ENCODE results near the gene TRIP10.
"Not testable (repeated sequence)": the region's sequence is repeated elsewhere in the genome, so short reads cannot be mapped to it uniquely, and the experiment has no call there.

TRIP10 gene

GRCh38 chr19:6752256-6753177 lies 13.0 kb downstream of the TRIP10 start:
- Mint-ChIP-seq H3K27ac (peak overlapping the region; percentile 94), H3K9me3 (no peaks in the 10 kb centered on the region), H3K4me1 (peaks cover 19% of the 10 kb centered on the region), H3K4me3 (peak overlapping the region; percentile 92), H3K36me3 (peaks cover 17% of the 10 kb centered on the region), H3K27me3 (no peaks in the 10 kb centered on the region)
- ATAC-seq (ENCODE audit: low read depth) (no peak), DNase-seq (ENCODE audit: low spot score in 2 of 2) (no peak)

- H3K9me3 Mint-ChIP-seq, result no peaks in the 10 kb centered on the region
- peak overlapping the region; percentile 92 for H3K4me3 Mint-ChIP-seq
- H3K36me3 Mint-ChIP-seq, result peaks cover 14% of the 10 kb centered on the region
- ATAC-seq (ENCODE audit: low read depth) (peak; percentile 87), DNase-seq (ENCODE audit: low spot score in 2 of 2) (peak; percentile 81 to 85)
- peaks cover 24% of the 10 kb centered on the region for H3K4me1 Mint-ChIP-seq
- no peaks in the 10 kb centered on the region for H3K27me3 Mint-ChIP-seq
- peak overlapping the region; percentile 94 for H3K27ac Mint-ChIP-seq
Measured at GRCh38 chr19:6753178-6754031, 13.9 kb downstream of the TRIP10 start.

- Mint-ChIP-seq H3K36me3 (peaks cover 18% of the 10 kb centered on the region), H3K27me3 (no peaks in the 10 kb centered on the region), H3K4me3 (no peak overlapping the region), H3K9me3 (no peaks in the 10 kb centered on the region), H3K4me1 (peaks cover 26% of the 10 kb centered on the region), H3K27ac (no peak overlapping the region)
- DNase-seq (ENCODE audit: low spot score in 2 of 2) (no peak), ATAC-seq (ENCODE audit: low read depth) (no peak)
Measured at GRCh38 chr19:6754136-6754535, 14.7 kb downstream of the TRIP10 start.

GRCh38 chr19:6754653-6755463 lies 15.4 kb downstream of the TRIP10 start:
- Mint-ChIP-seq H3K4me3 (no peak overlapping the region), H3K27me3 (no peaks in the 10 kb centered on the region), H3K36me3 (peaks cover 18% of the 10 kb centered on the region), H3K27ac (no peak overlapping the region), H3K4me1 (peaks cover 26% of the 10 kb centered on the region), H3K9me3 (no peaks in the 10 kb centered on the region)
- DNase-seq (ENCODE audit: low spot score in 2 of 2), result no peak
- no peak for ATAC-seq (ENCODE audit: low read depth)

GRCh38 chr19:6760606-6761005 lies 21.1 kb downstream of the TRIP10 start:
- Mint-ChIP-seq H3K27me3 (no peaks in the 10 kb centered on the region), H3K36me3 (peaks cover 14% of the 10 kb centered on the region), H3K9me3 (no peaks in the 10 kb centered on the region), H3K4me1 (peaks cover 11% of the 10 kb centered on the region), H3K4me3 (no peak overlapping the region), H3K27ac (no peak overlapping the region)
- ATAC-seq (ENCODE audit: low read depth), result no peak
- no peak for DNase-seq (ENCODE audit: low spot score in 2 of 2)

GRCh38 chr19:6761053-6761676 lies 21.7 kb downstream of the TRIP10 start:
- Mint-ChIP-seq H3K4me1 (peaks cover 14% of the 10 kb centered on the region), H3K27ac (no peak overlapping the region), H3K36me3 (peaks cover 14% of the 10 kb centered on the region), H3K4me3 (no peak overlapping the region), H3K27me3 (no peaks in the 10 kb centered on the region), H3K9me3 (no peaks in the 10 kb centered on the region)
- ATAC-seq (ENCODE audit: low read depth) (peak; percentile 52), DNase-seq (ENCODE audit: low spot score in 2 of 2) (no peak)

- Mint-ChIP-seq H3K36me3 (peaks cover 11% of the 10 kb centered on the region), H3K4me1 (peaks cover 20% of the 10 kb centered on the region)
- ATAC-seq (ENCODE audit: low read depth); H3K4me3 Mint-ChIP-seq; DNase-seq (ENCODE audit: low spot score in 2 of 2); H3K27ac Mint-ChIP-seq; H3K9me3 Mint-ChIP-seq; H3K27me3 Mint-ChIP-seq: not testable (repeated sequence)
Measured at GRCh38 chr19:6762253-6762797, 22.8 kb downstream of the TRIP10 start.

GRCh38 chr19:6765738-6766356 lies 26.4 kb downstream of the TRIP10 start:
- Mint-ChIP-seq H3K9me3 (no peaks in the 10 kb centered on the region), H3K27ac (peak overlapping the region; percentile 90)

GRCh38 chr19:6766357-6767080 lies 27.0 kb downstream of the TRIP10 start:
- peaks cover 25% of the 10 kb centered on the region for H3K4me1 Mint-ChIP-seq
- no peak for DNase-seq (ENCODE audit: low spot score in 2 of 2)
- peak overlapping the region; percentile 84 for H3K4me3 Mint-ChIP-seq
- H3K27me3 Mint-ChIP-seq, result no peaks in the 10 kb centered on the region
- peak overlapping the region; percentile 90 for H3K27ac Mint-ChIP-seq
- no peaks in the 10 kb centered on the region for H3K36me3 Mint-ChIP-seq
- ATAC-seq (ENCODE audit: low read depth), result no peak
- H3K9me3 Mint-ChIP-seq, result peaks cover under 1% of the 10 kb centered on the region

More at GRCh38 chr19:6765738-6766356, 26.4 kb downstream of the TRIP10 start:
- DNase-seq (ENCODE audit: low spot score in 2 of 2), result no peak
- H3K4me1 Mint-ChIP-seq, result peaks cover 24% of the 10 kb centered on the region
- H3K4me3 Mint-ChIP-seq, result peak overlapping the region; percentile 84
- no peaks in the 10 kb centered on the region for H3K27me3 Mint-ChIP-seq
- H3K36me3 Mint-ChIP-seq, result no peaks in the 10 kb centered on the region
- ATAC-seq (ENCODE audit: low read depth), result no peak

GRCh38 chr19:6767081-6767356 lies 27.5 kb downstream of the TRIP10 start:
- Mint-ChIP-seq H3K9me3 (peaks cover 3% of the 10 kb centered on the region), H3K27ac (peak overlapping the region; percentile 90), H3K4me3 (peak overlapping the region; percentile 84), H3K36me3 (no peaks in the 10 kb centered on the region), H3K4me1 (peaks cover 30% of the 10 kb centered on the region), H3K27me3 (no peaks in the 10 kb centered on the region)
- peak; percentile 34 for ATAC-seq (ENCODE audit: low read depth)
- DNase-seq (ENCODE audit: low spot score in 2 of 2), result no peak

- Mint-ChIP-seq H3K27ac (peak within 1 kb of the TSS; percentile 90), H3K4me1 (peaks cover 32% of the 10 kb centered on the region)
- peak; percentile 70 for ATAC-seq (ENCODE audit: low read depth)
Measured at GRCh38 chr19:6767357-6768235, 28.1 kb downstream of the TRIP10 start, which contains the start of gene SH2D3A. Gene SH2D3A, minus strand, starts transcription at chr19:6767435. Its CDS starts 3,687 bp downstream, at chr19:6763748.

More at GRCh38 chr19:6767357-6768235, 28.1 kb downstream of the TRIP10 start, which contains the start of gene SH2D3A:
- Mint-ChIP-seq H3K36me3 (no peaks in the 10 kb centered on the region), H3K9me3 (peaks cover 3% of the 10 kb centered on the region), H3K4me3 (peak within 1 kb of the TSS; percentile 84), H3K27me3 (no peaks in the 10 kb centered on the region)
- peak; percentile 89 to 94 for DNase-seq (ENCODE audit: low spot score in 2 of 2)

All from memory B cell (primary cell).